Calu3 (cell line): Measurements from ENCODE around the gene PSMB11. TPM values are rescaled to one million over a fixed set of nuclear protein-coding genes. Genes with fewer than 3 reads are reported as not detected.
"Not testable (repeated sequence)": the region's sequence is repeated elsewhere in the genome, so short reads cannot be mapped to it uniquely, and the experiment has no call there.

Experiments used
- BruUV-seq: library from RNA; stranded (reverse); fragments of 400-500 nt; replicated peaks from 2 replicates; lab custom pipeline; 2021; lab: Mats Ljungman, UMichigan
- CTCF ChIA-PET: fragments of 300-600 bp; sonication (Branson Sonifier 250); formaldehyde crosslinking; loops from one replicate; lab custom pipeline; 2022; ENCODE audit warnings: antibody characterized with exemption; lab: Charles Lee
- DNase-seq: peaks from one replicate; pipeline ENCODE4 v3.0.0; 2022
- H3K27ac Mint-ChIP-seq: one replicate; pipeline ENCODE4 v1.8.0; 2022; ENCODE audit warnings: mixed read lengths; ENCODE audit not compliant: unreplicated experiment
- H3K27me3 Mint-ChIP-seq: one replicate; pipeline ENCODE4 v1.8.0; 2022; ENCODE audit warnings: mixed read lengths; ENCODE audit not compliant: unreplicated experiment
- H3K36me3 Mint-ChIP-seq: one replicate; pipeline ENCODE4 v1.8.0; 2022; ENCODE audit warnings: mild to moderate bottlenecking, moderate library complexity, mixed read lengths; ENCODE audit not compliant: insufficient read depth, unreplicated experiment
- H3K4me1 Mint-ChIP-seq: one replicate; pipeline ENCODE4 v1.8.0; 2022; ENCODE audit warnings: mild to moderate bottlenecking, low read depth, mixed read lengths; ENCODE audit not compliant: unreplicated experiment
- H3K4me3 Mint-ChIP-seq: one replicate; pipeline ENCODE4 v1.8.0; 2022; ENCODE audit warnings: mild to moderate bottlenecking, low read depth, moderate library complexity, mixed read lengths; ENCODE audit not compliant: unreplicated experiment
- H3K9me3 Mint-ChIP-seq: one replicate; pipeline ENCODE4 v1.8.0; 2022; ENCODE audit warnings: low read depth, mixed read lengths; ENCODE audit not compliant: unreplicated experiment
- CTCF ChIP-seq: fragments of 200-600 bp; IDR thresholded peaks from one replicate; pipeline ENCODE4 v1.8.0; 2022; ENCODE audit warnings: antibody characterized with exemption; ENCODE audit not compliant: unreplicated experiment
- intact Hi-C: fragments of 100-400 bp; cut with micrococcal nuclease; formaldehyde crosslinking; loops from one replicate; pipeline ENCODE4 v1.10.0; 2022; ENCODE audit not compliant: unreplicated experiment
- total RNA-seq: library from RNA; stranded (reverse); gene quantifications from 2 replicates; pipeline ENCODE4 v1.2.3, GENCODE V29; 2022

The PSMB11 gene
- total RNA-seq, 1 experiment from 2014 or later = not detected

GRCh38 chr14:23013054-23013748 lies 28.8 kb upstream of the PSMB11 start:
- CTCF ChIA-PET = no interaction called here
- TF ChIP-seq CTCF = no peak
- Mint-ChIP-seq H3K27ac (no peak overlapping the region), H3K4me1 (peaks cover 8% of the 10 kb centered on the region), H3K36me3 (peaks cover 16% of the 10 kb centered on the region), H3K9me3 (no peaks in the 10 kb centered on the region), H3K4me3 (no peak overlapping the region), H3K27me3 (no peaks in the 10 kb centered on the region)
- no peak for DNase-seq
- intact Hi-C loops = no loop called here
- BruUV-seq = no TSS peak

GRCh38 chr14:23013749-23014054 lies 28.3 kb upstream of the PSMB11 start:
- H3K9me3 Mint-ChIP-seq, BruUV-seq, intact Hi-C loops, H3K27me3 Mint-ChIP-seq, DNase-seq, H3K27ac Mint-ChIP-seq, H3K4me3 Mint-ChIP-seq, CTCF ChIA-PET, H3K4me1 Mint-ChIP-seq: not testable (repeated sequence)
- H3K36me3 Mint-ChIP-seq = peaks cover 16% of the 10 kb centered on the region

- H3K4me3 Mint-ChIP-seq = no peak overlapping the region
- CTCF ChIA-PET = interaction anchor here (0.8 kb wide), 1 partner anchor 9 kb away, joined by 3 read pairs; no protein-coding TSS in a partner anchor
- no peaks in the 10 kb centered on the region for H3K4me1 Mint-ChIP-seq
- DNase-seq = no peak
- intact Hi-C loops = no loop called here
- H3K9me3 Mint-ChIP-seq = no peaks in the 10 kb centered on the region
- no peak for TF ChIP-seq CTCF
- H3K27ac Mint-ChIP-seq = no peak overlapping the region
- no peaks in the 10 kb centered on the region for H3K27me3 Mint-ChIP-seq
- H3K36me3 Mint-ChIP-seq = peaks cover 5% of the 10 kb centered on the region
- no TSS peak for BruUV-seq
These were observed 26.4 kb upstream of the PSMB11 start for GRCh38 chr14:23015618-23016017.

- intact Hi-C loops = no loop called here
- no peak for TF ChIP-seq CTCF
- no TSS peak for BruUV-seq
- no peak for DNase-seq
- CTCF ChIA-PET = interaction anchor here (0.5 kb wide), 1 partner anchor 163 kb away, joined by 6 read pairs; no protein-coding TSS in a partner anchor
- no peak overlapping the region for H3K4me3 Mint-ChIP-seq
- H3K27ac Mint-ChIP-seq = no peak overlapping the region
- no peaks in the 10 kb centered on the region for H3K27me3 Mint-ChIP-seq
- H3K4me1 Mint-ChIP-seq = no peaks in the 10 kb centered on the region
- no peaks in the 10 kb centered on the region for H3K9me3 Mint-ChIP-seq
- H3K36me3 Mint-ChIP-seq = no peaks in the 10 kb centered on the region
These were observed 24.9 kb upstream of the PSMB11 start for GRCh38 chr14:23017091-23017490.

- CTCF ChIA-PET = no interaction called here
- intact Hi-C loops = no loop called here
- H3K27ac Mint-ChIP-seq = no peak overlapping the region
- DNase-seq = no peak
- no TSS peak for BruUV-seq
- no peaks in the 10 kb centered on the region for H3K9me3 Mint-ChIP-seq
- no peaks in the 10 kb centered on the region for H3K27me3 Mint-ChIP-seq
- H3K4me3 Mint-ChIP-seq = no peak overlapping the region
- H3K4me1 Mint-ChIP-seq = no peaks in the 10 kb centered on the region
- H3K36me3 Mint-ChIP-seq = no peaks in the 10 kb centered on the region
- TF ChIP-seq CTCF = no peak
These were observed 23.9 kb upstream of the PSMB11 start for GRCh38 chr14:23018107-23018506.
